Retina (tissue), 1 donor: ENCODE results near the gene TMPRSS9.

ENCODE experiments used
- DNase-seq: peaks from one replicate; pipeline ENCODE4 v3.0.0-alpha.2; 2016

TMPRSS9 gene

GRCh38 chr19:2359992-2360685 is at the start of gene TMPRSS9:
Gene TMPRSS9 (plus strand): TSS chr19:2360265. CDS start chr19:2389786, 29,521 bp downstream.
- DNase-seq, result no peak

GRCh38 chr19:2311093-2311492 is 49.0 kb upstream of the TMPRSS9 start:
- no peak for DNase-seq

DNA sequence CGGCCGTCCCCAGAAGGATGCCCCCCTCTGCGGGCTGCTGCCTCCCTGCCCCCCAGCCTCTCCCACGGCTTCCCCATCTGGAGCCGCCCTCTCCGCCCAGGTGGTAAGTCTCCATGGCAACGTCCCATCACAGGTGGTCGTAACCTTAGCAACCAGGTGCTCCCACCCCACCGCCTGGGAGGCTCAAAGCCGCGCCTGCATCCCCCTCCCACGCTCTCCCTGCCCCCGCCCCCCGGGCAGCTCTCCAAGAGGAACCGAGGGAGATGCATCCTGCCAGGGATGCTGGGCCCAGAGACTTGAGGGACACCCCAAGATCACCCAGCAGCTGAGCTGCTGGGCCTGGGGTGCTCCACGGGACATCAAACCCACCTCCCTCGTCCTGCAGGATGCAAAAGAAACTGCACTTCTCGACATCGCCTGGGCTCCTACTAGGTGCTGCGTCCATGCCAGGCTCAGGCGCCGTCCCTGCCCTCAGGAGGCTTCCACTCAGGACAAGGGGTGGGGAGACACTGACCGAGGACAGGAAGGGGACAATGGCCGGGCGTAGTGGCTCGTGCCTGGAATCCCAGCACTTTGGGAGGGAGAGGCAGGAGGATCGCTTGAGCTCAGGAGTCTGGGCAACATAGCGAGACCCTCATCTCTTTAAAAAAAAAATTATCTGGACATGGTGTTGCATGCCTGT is 47.1 kb upstream of the TMPRSS9 start:
- no peak for DNase-seq

DNA sequence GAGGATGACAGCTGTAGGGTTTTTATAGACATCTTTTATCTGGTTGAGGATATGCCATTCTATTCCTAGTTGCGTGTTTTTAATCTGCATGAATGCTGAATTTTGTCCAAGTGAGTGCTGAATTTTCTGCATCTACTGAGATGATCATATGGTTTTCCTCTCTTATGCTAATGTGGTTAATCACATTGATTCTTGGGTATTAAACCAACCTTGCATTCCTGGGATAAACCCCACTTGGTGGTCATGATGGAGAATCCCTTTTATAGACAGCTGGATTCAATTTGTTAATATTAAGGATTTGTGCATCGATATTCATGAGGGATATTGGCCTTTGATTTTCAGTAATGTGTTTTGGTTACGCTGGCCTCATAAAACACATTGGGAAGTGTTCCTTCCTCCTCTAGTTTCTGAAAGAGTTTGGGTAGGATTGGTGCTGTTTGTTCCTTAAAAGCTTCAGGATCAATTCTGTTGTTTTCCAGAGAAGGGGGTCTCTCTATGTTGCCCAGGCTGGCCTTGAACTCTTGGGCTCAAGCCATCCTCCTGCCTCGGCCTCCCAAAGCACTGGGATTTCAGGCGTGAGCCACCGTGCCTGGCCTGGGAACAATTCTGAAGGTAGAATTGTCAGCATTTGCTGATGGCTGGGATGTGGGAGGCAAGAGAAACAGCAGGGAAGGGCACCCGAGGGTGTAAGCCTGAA is 44.8 kb upstream of the TMPRSS9 start:
- no peak for DNase-seq

GRCh38 chr19:2315818-2316353 is 44.2 kb upstream of the TMPRSS9 start:
- DNase-seq, result peak; percentile 83

GRCh38 chr19:2317300-2317699 is 42.8 kb upstream of the TMPRSS9 start:
- no peak for DNase-seq

DNA sequence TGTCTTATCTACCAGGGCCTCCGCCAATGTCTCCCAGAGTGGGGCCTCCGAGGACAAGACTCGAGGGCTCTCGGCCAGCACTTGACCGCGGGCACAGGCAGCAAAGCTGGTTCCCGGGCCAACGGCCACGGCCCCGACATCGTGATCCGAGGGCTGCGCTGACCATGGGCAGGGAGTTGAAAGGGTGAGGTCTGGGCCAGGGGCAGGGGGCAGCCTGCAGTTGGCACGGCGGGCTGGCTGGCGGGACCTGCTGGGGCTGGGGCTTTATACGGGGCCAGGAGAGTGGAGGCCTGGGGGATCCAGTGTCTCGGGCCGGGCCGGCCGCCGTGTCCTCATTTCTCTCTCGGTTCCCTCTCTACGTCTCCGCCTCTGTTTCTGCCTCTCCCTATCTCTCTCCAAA is 42.3 kb upstream of the TMPRSS9 start:
- no peak for DNase-seq

DNA sequence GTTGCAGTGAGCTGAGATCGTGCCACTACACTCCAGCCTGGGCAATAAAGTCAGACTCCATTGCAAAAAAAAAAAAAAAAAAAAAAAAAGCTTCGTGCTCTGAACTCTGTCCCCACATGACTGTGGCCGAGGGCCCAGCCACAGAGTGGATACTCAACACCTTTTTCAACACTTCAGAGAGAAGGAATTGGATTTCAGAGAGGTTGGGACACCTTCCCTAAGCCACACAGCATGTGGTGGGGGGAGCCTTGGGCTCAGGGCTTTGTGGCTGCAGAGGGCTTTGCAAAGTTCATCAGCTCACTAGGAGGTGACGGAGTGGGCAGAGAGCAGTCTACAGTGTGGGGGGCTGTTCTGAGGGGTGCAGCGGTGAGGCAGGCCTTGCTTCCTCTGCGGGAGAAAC is 41.1 kb upstream of the TMPRSS9 start:
- DNase-seq, result no peak

GRCh38 chr19:2319551-2319950 is 40.5 kb upstream of the TMPRSS9 start:
- no peak for DNase-seq

GRCh38 chr19:2320049-2320448 is 40.0 kb upstream of the TMPRSS9 start:
- DNase-seq, result no peak

GRCh38 chr19:2320939-2321338 is 39.1 kb upstream of the TMPRSS9 start:
- no peak for DNase-seq

DNA sequence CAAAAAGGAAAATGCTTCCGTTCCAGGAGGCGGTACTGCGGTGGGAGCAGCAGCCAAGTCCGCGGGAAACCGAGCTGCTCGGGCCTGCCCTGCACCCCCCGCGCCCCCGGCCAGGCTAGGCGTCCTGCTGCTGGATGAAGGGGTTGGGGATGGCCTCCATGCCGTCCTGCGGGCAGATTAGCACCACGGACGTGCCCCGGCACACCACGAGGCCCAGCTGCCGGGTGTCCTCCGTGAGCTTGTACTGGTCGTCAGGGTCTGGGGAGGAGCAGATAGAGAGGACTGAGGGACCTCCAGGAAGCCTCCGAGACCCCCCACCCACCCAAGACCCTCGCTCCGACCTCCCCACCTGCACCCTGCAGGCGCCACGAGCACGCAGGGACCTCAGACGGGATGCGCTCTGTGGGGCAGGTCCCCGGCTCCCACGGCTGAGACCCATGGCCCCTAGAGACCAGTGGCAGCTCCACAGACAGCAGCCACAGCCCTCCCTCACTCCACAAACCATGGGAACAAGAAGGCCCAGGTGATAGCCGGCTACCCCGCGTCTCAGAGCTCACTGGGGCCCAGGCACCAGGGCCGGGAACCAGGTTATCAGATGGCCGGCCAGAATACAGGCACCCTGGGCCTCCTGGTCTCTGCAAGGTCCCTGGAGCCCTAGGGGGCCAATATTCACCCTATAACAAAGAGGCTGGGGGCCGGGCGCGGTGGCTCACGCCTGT is 38.3 kb upstream of the TMPRSS9 start:
- no peak for DNase-seq

DNA sequence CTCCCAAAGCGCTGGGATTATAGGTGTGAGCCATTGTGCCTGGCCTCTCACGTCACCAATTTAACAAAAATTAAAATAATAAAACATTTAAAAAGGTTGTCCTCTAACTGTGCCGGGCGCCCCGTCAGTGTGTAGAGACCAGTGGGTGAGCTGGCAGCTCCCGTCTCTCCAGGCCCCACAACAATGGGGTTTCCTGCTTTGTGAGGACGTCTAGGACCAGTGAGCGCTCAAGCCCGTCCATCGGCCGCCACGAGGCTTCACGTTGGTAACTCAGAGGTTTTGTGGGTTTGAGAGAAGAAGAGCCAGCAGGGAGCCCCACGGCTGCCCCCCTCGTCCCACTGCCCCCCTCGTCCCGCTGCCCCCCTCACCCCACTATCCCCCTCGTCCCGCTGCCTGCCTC is 36.4 kb upstream of the TMPRSS9 start:
- no peak for DNase-seq

DNA sequence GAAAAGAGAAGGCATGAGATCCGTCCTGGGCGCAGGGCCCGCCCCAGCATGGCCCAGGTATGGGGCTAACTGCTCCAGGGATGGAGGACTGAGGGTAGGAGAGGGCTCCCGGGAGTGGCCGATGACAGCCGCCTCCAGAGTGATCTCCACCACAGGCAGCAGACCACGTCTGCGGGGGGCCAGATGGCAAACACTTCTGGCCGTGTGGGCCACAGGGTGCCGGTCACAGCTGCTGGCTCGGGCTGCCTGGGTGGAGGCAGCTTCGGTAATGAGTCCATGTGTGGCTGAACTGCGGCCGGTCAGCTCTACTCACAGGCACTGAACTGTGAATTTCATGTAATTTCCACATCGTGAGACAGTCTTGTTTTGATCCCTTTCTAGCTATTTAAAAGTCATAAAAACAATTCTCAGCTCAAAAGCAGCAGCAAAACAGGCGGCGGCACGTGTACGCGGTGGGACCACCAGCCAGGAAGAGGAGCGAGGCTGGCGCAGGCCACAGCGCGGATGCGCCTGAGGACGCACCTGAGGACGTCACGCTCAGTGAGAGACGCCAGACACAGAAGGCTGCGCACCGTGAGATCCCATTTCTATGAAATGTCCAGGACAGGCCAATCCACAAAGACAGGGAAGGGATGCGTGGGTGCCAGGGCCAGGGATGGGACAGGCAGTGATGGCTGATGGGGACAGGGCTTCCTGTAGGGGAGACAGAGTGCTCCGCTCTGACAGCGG is 35.7 kb upstream of the TMPRSS9 start:
- DNase-seq, result peak; percentile 53

DNA sequence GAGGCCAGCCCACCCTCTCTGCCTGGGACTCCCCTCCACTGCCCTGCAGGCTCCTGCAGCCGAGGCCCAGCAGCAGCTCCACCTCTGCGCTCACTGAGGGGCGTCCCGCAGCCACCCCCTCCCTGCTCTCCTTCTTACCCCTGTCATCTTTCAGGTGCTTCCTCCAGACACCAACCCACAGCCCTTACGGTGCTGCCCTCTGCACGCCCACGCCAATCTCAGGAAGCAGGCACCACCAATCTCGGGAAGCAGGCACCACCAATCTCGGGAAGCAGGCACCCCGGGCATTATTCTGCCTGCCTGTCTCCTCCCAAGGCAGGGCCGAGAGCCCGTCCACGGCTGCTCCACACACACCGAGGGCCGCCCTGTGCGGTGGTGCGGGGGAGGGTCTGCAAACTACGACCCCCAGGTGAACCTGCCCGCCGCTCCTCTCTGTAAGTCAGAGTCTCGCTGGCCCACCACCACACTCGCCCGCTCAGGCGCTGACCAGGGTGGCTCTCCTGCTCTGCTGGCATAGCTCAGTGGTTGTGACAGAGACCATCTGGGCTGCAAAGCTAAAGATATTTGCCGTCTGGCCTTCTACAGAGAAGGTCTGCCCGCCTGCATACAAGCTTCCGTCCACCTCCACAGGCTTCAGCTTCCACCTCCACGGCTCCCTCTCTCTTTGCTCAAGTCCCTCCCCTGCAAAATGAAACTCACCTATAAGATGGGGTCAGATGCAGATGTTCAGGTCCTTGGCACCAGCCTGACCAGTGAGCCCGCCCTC is 34.6 kb upstream of the TMPRSS9 start:
- no peak for DNase-seq

DNA sequence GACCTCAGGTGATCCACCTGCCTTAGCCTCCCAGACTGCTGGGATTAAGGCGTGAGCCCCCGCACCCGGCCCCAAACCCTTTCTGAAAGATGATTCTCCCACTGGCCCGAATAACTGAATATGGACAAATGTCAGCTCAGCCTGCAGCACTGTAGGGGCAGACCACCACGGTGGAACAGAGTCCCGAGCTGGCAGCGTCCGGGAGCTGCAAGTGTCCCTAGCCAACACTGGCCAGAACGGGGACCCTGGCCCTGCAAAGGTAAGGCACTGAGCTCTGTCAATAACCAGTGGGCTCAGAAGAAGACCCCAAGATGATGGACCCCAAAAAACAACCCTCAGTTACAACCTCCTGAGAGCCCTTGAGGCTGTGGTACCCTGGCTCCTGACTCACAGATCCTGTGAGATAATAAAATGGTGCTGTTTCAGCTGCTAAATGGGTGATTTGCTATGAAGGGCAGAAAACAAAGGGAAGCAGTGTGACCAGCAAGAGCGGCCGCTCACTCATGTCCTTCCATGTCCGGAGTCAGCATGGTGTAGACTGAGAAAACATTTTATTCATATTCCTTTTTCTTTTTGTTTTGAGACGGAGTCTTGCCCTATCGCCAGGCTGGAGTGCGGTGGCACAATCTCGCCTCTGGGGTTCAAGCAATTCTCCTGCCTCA is 33.2 kb upstream of the TMPRSS9 start:
- DNase-seq, result no peak

GRCh38 chr19:2327773-2328400 is 32.2 kb upstream of the TMPRSS9 start:
- peak; percentile 45 for DNase-seq

DNA sequence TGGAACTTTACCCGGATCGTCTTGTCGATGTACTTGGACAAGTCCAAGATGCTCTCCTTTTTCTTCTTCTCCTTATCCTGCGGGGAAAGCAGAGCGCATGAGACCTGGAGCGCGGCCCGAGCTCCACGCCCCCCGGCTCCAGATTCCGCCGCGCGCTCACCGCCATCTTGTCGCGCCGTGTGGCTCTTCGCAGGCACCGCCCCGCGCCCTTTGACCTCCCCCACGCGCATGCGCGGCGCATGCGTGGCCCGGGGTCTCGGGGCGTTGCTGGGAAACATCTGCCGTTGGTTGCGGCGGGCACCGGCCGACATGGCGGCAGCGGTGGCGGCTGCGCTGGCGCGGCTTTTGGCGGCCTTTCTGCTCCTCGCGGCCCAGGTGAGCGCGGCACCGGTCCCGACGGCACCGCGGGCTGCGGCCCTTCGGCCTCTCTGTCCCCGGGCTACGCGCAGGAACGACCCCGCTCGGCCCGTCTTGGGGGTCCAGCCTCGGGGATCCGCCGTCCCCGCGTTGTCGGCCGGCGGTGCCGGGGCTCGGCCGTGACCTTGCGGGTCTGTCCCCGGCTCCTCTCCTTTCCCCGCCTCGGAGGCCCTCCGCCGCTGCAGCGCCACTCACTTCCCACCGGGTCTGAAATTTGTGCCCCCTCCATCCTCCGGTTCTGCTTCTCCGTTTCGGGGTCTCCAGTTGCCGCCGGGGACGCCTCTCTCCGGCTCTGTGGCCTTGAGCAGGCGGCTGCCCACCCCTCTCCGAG is 31.5 kb upstream of the TMPRSS9 start, which contains the start of the genes LSM7 and SPPL2B:
Gene LSM7, minus strand, starts transcription at position 186 of the 748 bp plus-strand sequence. Its CDS starts 20 bp downstream, at position 166.
Gene SPPL2B, plus strand, starts transcription at position 284 of the 748 bp plus-strand sequence. Its CDS starts 26 bp downstream, at position 310.
- peak; percentile 95 for DNase-seq

DNA sequence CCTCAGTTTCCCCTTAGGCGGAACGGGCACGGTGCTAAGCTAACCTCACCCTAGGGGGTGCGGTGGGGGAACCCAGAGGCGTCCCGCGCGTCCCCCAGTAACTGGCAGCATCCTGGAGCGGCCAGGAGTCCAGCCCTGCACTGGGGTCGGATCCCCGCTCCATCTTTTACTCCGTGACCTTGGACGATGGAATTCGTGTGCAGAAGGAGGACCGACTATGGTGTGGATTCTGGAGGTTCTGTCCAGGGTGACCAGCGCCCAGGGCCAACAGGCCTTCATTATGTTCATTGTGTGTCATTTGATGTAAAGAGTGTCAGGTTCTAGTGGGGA is 31.0 kb upstream of the TMPRSS9 start:
- no peak for DNase-seq

DNA sequence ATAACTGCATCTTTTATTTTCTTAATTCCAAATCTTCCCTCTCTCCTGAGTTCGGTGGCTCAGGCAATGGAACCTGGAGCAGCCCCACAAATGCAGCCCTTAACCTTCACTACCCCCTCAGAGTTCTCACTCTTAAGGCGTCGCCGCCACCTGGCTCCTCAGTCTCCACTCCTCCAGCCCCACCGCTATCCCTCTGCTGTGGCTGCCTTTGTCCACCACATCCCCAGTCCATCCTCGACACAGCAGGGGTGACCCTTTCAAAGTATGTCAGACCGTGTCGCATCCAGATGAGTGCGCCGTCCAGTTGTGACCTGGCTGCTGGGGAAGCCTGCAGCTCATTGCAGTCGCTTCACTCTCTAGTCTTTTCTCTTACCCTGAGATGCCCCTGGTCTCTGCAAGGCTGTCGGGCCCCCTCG is 30.6 kb upstream of the TMPRSS9 start:
- peak; percentile 73 for DNase-seq
